ENCODE data around the gene YAP1.

Gene YAP1

GRCh38 chr11:102251423-102251822 lies 141.2 kb downstream of the YAP1 start:
- H3K36me3 ChIP-seq (ENCODE audit: insufficient read depth, low read length): no peaks in the 10 kb centered on the region
- no peaks in the 10 kb centered on the region for H3K4me1 ChIP-seq (ENCODE audit: insufficient read depth, low read length)
- H3K4me2 ChIP-seq (ENCODE audit: insufficient read depth, low read length): no peak overlapping the region
- TF ChIP-seq EZH2 (IDR thresholded peaks at IDR 0.05; ENCODE audit: borderline replicate concordance, low read depth, low read length, severe bottlenecking): no peak
- no peak for TF ChIP-seq CTCF (IDR thresholded peaks at IDR 0.05; ENCODE audit: borderline replicate concordance, extremely low read depth, low read length, poor library complexity, severe bottlenecking)
- ATAC-seq (ENCODE audit: insufficient read depth, low read depth) (no peak), DNase-seq (no peak)
- no peak overlapping the region for H3K9ac ChIP-seq (ENCODE audit: low read depth, low read length)
- H3K79me2 ChIP-seq (ENCODE audit: insufficient read depth, low read length): no peaks in the 10 kb centered on the region
- H4K20me1 ChIP-seq (ENCODE audit: insufficient read depth, low read length): no peaks in the 10 kb centered on the region
- H3K9me3 ChIP-seq (ENCODE audit: insufficient read depth, low read length, severe bottlenecking): no peaks in the 10 kb centered on the region
- H3K4me3 ChIP-seq (ENCODE audit: low read depth in 1 of 2, low read length in 2 of 2): no peak overlapping the region
- H3K27me3 ChIP-seq (ENCODE audit: insufficient read depth, low read length, poor library complexity): no peaks in the 10 kb centered on the region
- no peak overlapping the region for H2AFZ ChIP-seq (ENCODE audit: low read depth, low read length)
- no peak overlapping the region for H3K27ac ChIP-seq (ENCODE audit: low read length)

- TF ChIP-seq CTCF (IDR thresholded peaks at IDR 0.05; ENCODE audit: borderline replicate concordance, extremely low read depth, low read length, poor library complexity, severe bottlenecking) (no peak), EZH2 (IDR thresholded peaks at IDR 0.05; ENCODE audit: borderline replicate concordance, low read depth, low read length, severe bottlenecking) (no peak)
- DNase-seq: no peak
- no peak overlapping the region for H3K4me2 ChIP-seq (ENCODE audit: insufficient read depth, low read length)
- H3K4me3 ChIP-seq (ENCODE audit: low read depth in 1 of 2, low read length in 2 of 2): no peak overlapping the region
- H3K27me3 ChIP-seq (ENCODE audit: insufficient read depth, low read length, poor library complexity): no peaks in the 10 kb centered on the region
- H4K20me1 ChIP-seq (ENCODE audit: insufficient read depth, low read length): no peaks in the 10 kb centered on the region
- no peak overlapping the region for H2AFZ ChIP-seq (ENCODE audit: low read depth, low read length)
- no peak overlapping the region for H3K27ac ChIP-seq (ENCODE audit: low read length)
- no peaks in the 10 kb centered on the region for H3K9me3 ChIP-seq (ENCODE audit: insufficient read depth, low read length, severe bottlenecking)
- H3K4me1 ChIP-seq (ENCODE audit: insufficient read depth, low read length): no peaks in the 10 kb centered on the region
- no peaks in the 10 kb centered on the region for H3K36me3 ChIP-seq (ENCODE audit: insufficient read depth, low read length)
- no peaks in the 10 kb centered on the region for H3K79me2 ChIP-seq (ENCODE audit: insufficient read depth, low read length)
- ATAC-seq (ENCODE audit: insufficient read depth, low read depth): no peak
- H3K9ac ChIP-seq (ENCODE audit: low read depth, low read length): no peak overlapping the region
Measured at GRCh38 chr11:102252339-102252891, 142.2 kb downstream of the YAP1 start.

GRCh38 chr11:102253020-102253715 lies 142.9 kb downstream of the YAP1 start:
- no peak for ATAC-seq (ENCODE audit: insufficient read depth, low read depth)
- Histone ChIP-seq H3K4me3 (ENCODE audit: low read depth in 1 of 2, low read length in 2 of 2) (no peak overlapping the region), H3K9me3 (ENCODE audit: insufficient read depth, low read length, severe bottlenecking) (no peaks in the 10 kb centered on the region), H3K9ac (ENCODE audit: low read depth, low read length) (no peak overlapping the region), H2AFZ (ENCODE audit: low read depth, low read length) (no peak overlapping the region), H3K79me2 (ENCODE audit: insufficient read depth, low read length) (no peaks in the 10 kb centered on the region), H3K27ac (ENCODE audit: low read length) (no peak overlapping the region), H4K20me1 (ENCODE audit: insufficient read depth, low read length) (no peaks in the 10 kb centered on the region), H3K4me2 (ENCODE audit: insufficient read depth, low read length) (no peak overlapping the region), H3K36me3 (ENCODE audit: insufficient read depth, low read length) (no peaks in the 10 kb centered on the region), H3K27me3 (ENCODE audit: insufficient read depth, low read length, poor library complexity) (no peaks in the 10 kb centered on the region), H3K4me1 (ENCODE audit: insufficient read depth, low read length) (no peaks in the 10 kb centered on the region)
- no peak for TF ChIP-seq CTCF (IDR thresholded peaks at IDR 0.05; ENCODE audit: borderline replicate concordance, extremely low read depth, low read length, poor library complexity, severe bottlenecking)
- no peak for TF ChIP-seq EZH2 (IDR thresholded peaks at IDR 0.05; ENCODE audit: borderline replicate concordance, low read depth, low read length, severe bottlenecking)
- DNase-seq: no peak

Data from DND-41 (cell line).